ENCODE results near the gene HIVEP3.

- TF ChIP-seq, protein P1, sequence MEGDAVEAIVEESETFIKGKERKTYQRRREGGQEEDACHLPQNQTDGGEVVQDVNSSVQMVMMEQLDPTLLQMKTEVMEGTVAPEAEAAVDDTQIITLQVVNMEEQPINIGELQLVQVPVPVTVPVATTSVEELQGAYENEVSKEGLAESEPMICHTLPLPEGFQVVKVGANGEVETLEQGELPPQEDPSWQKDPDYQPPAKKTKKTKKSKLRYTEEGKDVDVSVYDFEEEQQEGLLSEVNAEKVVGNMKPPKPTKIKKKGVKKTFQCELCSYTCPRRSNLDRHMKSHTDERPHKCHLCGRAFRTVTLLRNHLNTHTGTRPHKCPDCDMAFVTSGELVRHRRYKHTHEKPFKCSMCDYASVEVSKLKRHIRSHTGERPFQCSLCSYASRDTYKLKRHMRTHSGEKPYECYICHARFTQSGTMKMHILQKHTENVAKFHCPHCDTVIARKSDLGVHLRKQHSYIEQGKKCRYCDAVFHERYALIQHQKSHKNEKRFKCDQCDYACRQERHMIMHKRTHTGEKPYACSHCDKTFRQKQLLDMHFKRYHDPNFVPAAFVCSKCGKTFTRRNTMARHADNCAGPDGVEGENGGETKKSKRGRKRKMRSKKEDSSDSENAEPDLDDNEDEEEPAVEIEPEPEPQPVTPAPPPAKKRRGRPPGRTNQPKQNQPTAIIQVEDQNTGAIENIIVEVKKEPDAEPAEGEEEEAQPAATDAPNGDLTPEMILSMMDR (IDR thresholded peaks at IDR 0.05) = no peak
- TF ChIP-seq POLR2A (IDR thresholded peaks at IDR 0.05) = no peak
Observed at GRCh38 chr1:41590331-41590730, 328.4 kb downstream of the HIVEP3 start.
